Stimulated activated naive CD8-positive, alpha-beta T cell treated with anti-CD3 and anti-CD28 coated beads, Interleukin-15, amount 100 ng/mL, for 72 hours (primary cell): ENCODE measurements around the gene NCK2.
A peak's percentile ranks its signal among the peaks of the same experiment; 100 is the strongest.

Experiments
- ATAC-seq: fragments of 150-1000 bp; cut with Tn5 transposase; 2 replicates; pipeline ENCODE4 v1.10.0; 2021; ENCODE audit warnings: mild to moderate bottlenecking, moderate library complexity
- DNase-seq, 2 donors: peaks; one replicate each; pipeline ENCODE4 v3.0.0; 2021 to 2022
- H3K27ac Mint-ChIP-seq, 2 donors: one replicate each; pipeline ENCODE4 v1.8.0; 2022; ENCODE audit warnings: mild to moderate bottlenecking in 2 of 2, mixed read lengths in 2 of 2, moderate library complexity in 2 of 2
- H3K27me3 Mint-ChIP-seq: one replicate; pipeline ENCODE4 v1.8.0; 2022; ENCODE audit warnings: mixed read lengths
- H3K4me1 Mint-ChIP-seq: one replicate; pipeline ENCODE4 v1.8.0; 2022; ENCODE audit warnings: mild to moderate bottlenecking, mixed read lengths
- H3K4me3 Mint-ChIP-seq, 2 donors: one replicate each; pipeline ENCODE4 v1.8.0; 2022; ENCODE audit warnings: mild to moderate bottlenecking in 2 of 2, mixed read lengths in 2 of 2, moderate library complexity in 1 of 2
- H3K9me3 Mint-ChIP-seq, 2 donors: one replicate each; pipeline ENCODE4 v1.8.0; 2022; ENCODE audit warnings: mixed read lengths in 2 of 2

The NCK2 gene

GRCh38 chr2:105928563-105928962, 183.9 kb downstream of the NCK2 start:
- H3K27me3 Mint-ChIP-seq: no peaks in the 10 kb centered on the region
- no peak for ATAC-seq
- peaks cover 1 to 2% of the 10 kb centered on the region in 2 donors for H3K9me3 Mint-ChIP-seq
- no peak overlapping the region for H3K27ac Mint-ChIP-seq
- DNase-seq: no peak
- H3K4me1 Mint-ChIP-seq: peaks cover 81% of the 10 kb centered on the region
- H3K4me3 Mint-ChIP-seq: peak overlapping the region in 1 of 2 donors; percentile 17

- peak overlapping the region in 1 of 2 donors; percentile 23 for H3K4me3 Mint-ChIP-seq
- peak; percentile 76 for ATAC-seq
- peaks cover 84% of the 10 kb centered on the region for H3K4me1 Mint-ChIP-seq
- H3K27me3 Mint-ChIP-seq: no peaks in the 10 kb centered on the region
- H3K9me3 Mint-ChIP-seq: peaks cover 6 to 7% of the 10 kb centered on the region in 2 donors
- peak in 1 of 2 donors; percentile 47 for DNase-seq
- peak overlapping the region; percentile 56 to 86 for H3K27ac Mint-ChIP-seq
These were observed 184.8 kb downstream of the NCK2 start for GRCh38 chr2:105929516-105929915.

GRCh38 chr2:105932582-105932981, 187.9 kb downstream of the NCK2 start:
- Mint-ChIP-seq H3K27me3 (no peaks in the 10 kb centered on the region), H3K27ac (no peak overlapping the region), H3K4me3 (no peak overlapping the region), H3K4me1 (peaks cover 56% of the 10 kb centered on the region), H3K9me3 (peaks cover 6 to 7% of the 10 kb centered on the region in 2 donors)
- no peak for DNase-seq
- ATAC-seq: no peak

- no peak for ATAC-seq
- Mint-ChIP-seq H3K9me3 (peaks cover 6 to 7% of the 10 kb centered on the region in 2 donors), H3K27me3 (no peaks in the 10 kb centered on the region), H3K4me1 (peaks cover 48% of the 10 kb centered on the region), H3K4me3 (no peak overlapping the region), H3K27ac (no peak overlapping the region)
- DNase-seq: no peak
These were observed 189.2 kb downstream of the NCK2 start for GRCh38 chr2:105933906-105934305.

DNA sequence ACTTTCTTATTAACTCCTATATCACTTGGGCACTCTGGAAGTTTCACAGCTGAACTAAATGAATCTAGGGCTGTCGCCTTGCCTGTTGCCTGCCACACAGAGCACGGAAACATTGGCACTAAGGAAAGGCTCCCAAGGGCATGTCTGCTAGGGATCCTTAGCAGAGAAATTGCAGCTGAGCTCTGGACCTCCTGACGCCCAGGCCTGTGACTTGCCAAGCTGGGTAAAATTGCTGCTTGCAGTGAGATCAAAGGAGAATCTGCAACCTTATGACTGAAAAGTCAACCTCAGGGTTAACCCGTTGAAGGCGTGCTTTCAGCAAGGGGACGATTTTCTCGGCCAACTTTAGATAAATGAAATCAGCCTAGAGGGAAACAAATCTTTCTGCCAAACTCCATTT, 189.8 kb downstream of the NCK2 start:
- H3K4me1 Mint-ChIP-seq: peaks cover 42% of the 10 kb centered on the region
- H3K27ac Mint-ChIP-seq: peak overlapping the region in 1 of 2 donors; percentile 52
- H3K4me3 Mint-ChIP-seq: peak overlapping the region in 1 of 2 donors; percentile 27
- DNase-seq: peak; percentile 51 to 54
- H3K27me3 Mint-ChIP-seq: no peaks in the 10 kb centered on the region
- H3K9me3 Mint-ChIP-seq: peaks cover 7% of the 10 kb centered on the region in 2 donors
- ATAC-seq: peak; percentile 91

GRCh38 chr2:105935063-105935462, 190.4 kb downstream of the NCK2 start:
- no peak overlapping the region for H3K27ac Mint-ChIP-seq

DNA sequence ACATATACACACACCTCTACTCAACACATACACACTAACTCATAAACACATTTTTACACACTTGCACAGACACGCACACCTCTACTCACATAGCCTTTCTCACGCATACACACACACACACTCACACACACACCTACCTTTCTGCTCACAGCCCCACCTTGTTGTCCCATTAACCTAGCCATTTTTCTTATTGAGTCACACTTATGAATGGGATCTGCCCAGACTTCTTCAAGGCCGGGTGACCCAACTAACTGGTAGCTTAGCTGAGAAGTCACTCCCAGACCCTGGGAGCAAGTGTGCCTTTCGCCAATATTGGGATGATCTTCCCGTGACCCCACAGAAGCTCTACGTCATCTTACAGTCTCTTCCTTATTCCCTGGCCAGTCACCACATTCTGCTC, 192.2 kb downstream of the NCK2 start:
- ATAC-seq (no peak), DNase-seq (no peak)
- no peaks in the 10 kb centered on the region for H3K27me3 Mint-ChIP-seq
- H3K4me3 Mint-ChIP-seq: no peak overlapping the region
- H3K9me3 Mint-ChIP-seq: peaks cover 7 to 9% of the 10 kb centered on the region in 2 donors
- no peak overlapping the region for H3K27ac Mint-ChIP-seq
- H3K4me1 Mint-ChIP-seq: peaks cover 25% of the 10 kb centered on the region

More at GRCh38 chr2:105935063-105935462, 190.4 kb downstream of the NCK2 start:
- no peak for DNase-seq
- ATAC-seq: peak; percentile 62
- peaks cover 7 to 9% of the 10 kb centered on the region in 2 donors for H3K9me3 Mint-ChIP-seq
- no peaks in the 10 kb centered on the region for H3K27me3 Mint-ChIP-seq
- H3K4me1 Mint-ChIP-seq: peaks cover 36% of the 10 kb centered on the region
- H3K4me3 Mint-ChIP-seq: no peak overlapping the region

DNA sequence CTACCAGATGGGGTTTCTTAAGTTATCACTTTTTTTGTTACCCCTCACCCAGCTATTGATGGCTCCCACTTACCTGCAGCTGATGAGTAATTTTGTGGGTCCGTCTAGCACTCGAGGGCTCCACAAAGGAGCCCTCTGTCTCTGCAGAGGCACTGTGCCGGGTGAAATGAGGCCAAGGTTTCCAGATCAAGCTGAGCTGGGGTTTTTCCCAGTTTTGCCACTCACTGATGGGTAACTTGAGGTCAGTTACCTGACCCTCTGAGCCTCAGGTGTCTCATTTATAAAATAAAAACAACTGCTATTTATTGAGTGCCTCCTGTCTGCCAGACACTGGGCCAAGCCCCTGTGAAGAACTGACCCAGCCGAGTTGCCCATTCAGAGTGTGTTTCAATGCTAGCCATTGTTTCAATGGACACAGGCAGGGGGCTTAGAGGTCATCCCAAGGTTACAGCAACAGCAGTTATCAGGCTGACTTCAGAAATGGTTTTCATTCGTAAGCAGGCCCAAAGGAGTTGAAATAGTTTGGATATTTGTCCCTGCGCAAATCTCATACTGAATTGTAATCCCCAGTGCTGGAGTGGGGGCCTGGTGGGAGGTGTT, 192.9 kb downstream of the NCK2 start:
- ATAC-seq (no peak), DNase-seq (no peak)
- Mint-ChIP-seq H3K9me3 (peaks cover 7 to 9% of the 10 kb centered on the region in 2 donors), H3K4me1 (peaks cover 22% of the 10 kb centered on the region), H3K27ac (peak overlapping the region in 1 of 2 donors; percentile 14), H3K27me3 (no peaks in the 10 kb centered on the region), H3K4me3 (no peak overlapping the region)
